Measurements from ENCODE around the gene ZNF83. TPM values are rescaled to one million over a fixed set of nuclear protein-coding genes. Genes with fewer than 3 reads are reported as not detected.

Gene ZNF83
- total and polyA plus RNA-seq, 7 donors, result 3.9 to 11.5 (median 5.1) TPM

GRCh38 chr19:52673014-52673413, 34.9 kb upstream of the ZNF83 start:
- Histone ChIP-seq H3K36me3 (ENCODE audit: insufficient read depth in 1 of 2, low read depth in 1 of 2) (no peaks in the 10 kb centered on the region), H3K9me3 (no peaks in the 10 kb centered on the region), H3K27me3 (ENCODE audit: insufficient read depth in 3 of 3, low read length in 2 of 3) (no peaks in the 10 kb centered on the region), H3K27ac (no peak overlapping the region), H3K4me3 (no peak overlapping the region), H3K4me1 (no peaks in the 10 kb centered on the region)
- no peak for TF ChIP-seq CTCF (IDR thresholded peaks at IDR 0.05)
- 87 to 90% (median 89%) methylated on average over 4 of the region's 4 CpGs for WGBS, 3 donors
- intact Hi-C loops (cut with DNase I), result no loop called here
- DNase-seq (no peak), ATAC-seq (no peak)

- no peaks in the 10 kb centered on the region for H3K4me1 ChIP-seq
- no peak overlapping the region for H3K4me3 ChIP-seq
- H3K9me3 ChIP-seq, result no peaks in the 10 kb centered on the region
- no peak for DNase-seq
- 95 to 96% (median 95%) methylated on average over 4 of the region's 4 CpGs for WGBS, 3 donors
- TF ChIP-seq CTCF (IDR thresholded peaks at IDR 0.05), result no peak
- intact Hi-C loops (cut with DNase I), result no loop called here
- no peak overlapping the region for H3K27ac ChIP-seq
- H3K27me3 ChIP-seq (ENCODE audit: insufficient read depth in 3 of 3, low read length in 2 of 3), result no peaks in the 10 kb centered on the region
- no peaks in the 10 kb centered on the region for H3K36me3 ChIP-seq (ENCODE audit: insufficient read depth in 1 of 2, low read depth in 1 of 2)
- no peak for ATAC-seq
Measured at GRCh38 chr19:52670046-52670445, 31.9 kb upstream of the ZNF83 start.

- no peaks in the 10 kb centered on the region for H3K4me1 ChIP-seq
- 91 to 96% (median 92%) methylated on average over 5 of the region's 5 CpGs for WGBS, 3 donors
- H3K9me3 ChIP-seq, result no peaks in the 10 kb centered on the region
- TF ChIP-seq CTCF (IDR thresholded peaks at IDR 0.05), result no peak
- intact Hi-C loops (cut with DNase I), result no loop called here
- no peak overlapping the region for H3K27ac ChIP-seq
- DNase-seq (no peak), ATAC-seq (no peak)
- no peaks in the 10 kb centered on the region for H3K36me3 ChIP-seq (ENCODE audit: insufficient read depth in 1 of 2, low read depth in 1 of 2)
- no peaks in the 10 kb centered on the region for H3K27me3 ChIP-seq (ENCODE audit: insufficient read depth in 3 of 3, low read length in 2 of 3)
- H3K4me3 ChIP-seq, result no peak overlapping the region
Measured at GRCh38 chr19:52669586-52669985, 31.4 kb upstream of the ZNF83 start.

- ATAC-seq, result no peak
- Histone ChIP-seq H3K27ac (no peak overlapping the region), H3K4me3 (no peak overlapping the region)
Measured at GRCh38 chr19:52667972-52668371, 29.8 kb upstream of the ZNF83 start.

More at GRCh38 chr19:52667972-52668371, 29.8 kb upstream of the ZNF83 start:
- Histone ChIP-seq H3K27me3 (ENCODE audit: insufficient read depth in 3 of 3, low read length in 2 of 3) (no peaks in the 10 kb centered on the region), H3K4me1 (no peaks in the 10 kb centered on the region), H3K9me3 (no peaks in the 10 kb centered on the region), H3K36me3 (ENCODE audit: insufficient read depth in 1 of 2, low read depth in 1 of 2) (no peaks in the 10 kb centered on the region)
- TF ChIP-seq CTCF (IDR thresholded peaks at IDR 0.05), result no peak
- intact Hi-C loops (cut with DNase I), result no loop called here
- DNase-seq, result no peak
- WGBS, 3 donors, result 68 to 75% (median 71%) methylated on average over 6 of the region's 6 CpGs

Measured in psoas muscle (tissue), 8 donors.